ENCODE measurements around the gene SLC2A9. TPM values are rescaled to one million over a fixed set of nuclear protein-coding genes. Genes with fewer than 3 reads are reported as not detected.

Gene SLC2A9
- total RNA-seq, 1 donor from 2014 or later = not detected

GRCh38 chr4:9989918-9990635 lies 31.2 kb downstream of the SLC2A9 start:
- Mint-ChIP-seq H3K4me3 (ENCODE audit: unreplicated experiment) (no peak overlapping the region), H3K36me3 (ENCODE audit: unreplicated experiment) (no peaks in the 10 kb centered on the region), H3K4me1 (ENCODE audit: low read depth, unreplicated experiment) (no peaks in the 10 kb centered on the region), H3K27me3 (ENCODE audit: unreplicated experiment) (no peaks in the 10 kb centered on the region), H3K27ac (ENCODE audit: unreplicated experiment) (no peak overlapping the region), H3K9me3 (ENCODE audit: unreplicated experiment) (peaks cover 1% of the 10 kb centered on the region)
- TF ChIP-seq, protein P1, sequence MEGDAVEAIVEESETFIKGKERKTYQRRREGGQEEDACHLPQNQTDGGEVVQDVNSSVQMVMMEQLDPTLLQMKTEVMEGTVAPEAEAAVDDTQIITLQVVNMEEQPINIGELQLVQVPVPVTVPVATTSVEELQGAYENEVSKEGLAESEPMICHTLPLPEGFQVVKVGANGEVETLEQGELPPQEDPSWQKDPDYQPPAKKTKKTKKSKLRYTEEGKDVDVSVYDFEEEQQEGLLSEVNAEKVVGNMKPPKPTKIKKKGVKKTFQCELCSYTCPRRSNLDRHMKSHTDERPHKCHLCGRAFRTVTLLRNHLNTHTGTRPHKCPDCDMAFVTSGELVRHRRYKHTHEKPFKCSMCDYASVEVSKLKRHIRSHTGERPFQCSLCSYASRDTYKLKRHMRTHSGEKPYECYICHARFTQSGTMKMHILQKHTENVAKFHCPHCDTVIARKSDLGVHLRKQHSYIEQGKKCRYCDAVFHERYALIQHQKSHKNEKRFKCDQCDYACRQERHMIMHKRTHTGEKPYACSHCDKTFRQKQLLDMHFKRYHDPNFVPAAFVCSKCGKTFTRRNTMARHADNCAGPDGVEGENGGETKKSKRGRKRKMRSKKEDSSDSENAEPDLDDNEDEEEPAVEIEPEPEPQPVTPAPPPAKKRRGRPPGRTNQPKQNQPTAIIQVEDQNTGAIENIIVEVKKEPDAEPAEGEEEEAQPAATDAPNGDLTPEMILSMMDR (IDR thresholded peaks at IDR 0.05; ENCODE audit: partially characterized antibody, unreplicated experiment) = no peak
- DNase-seq = no peak

GRCh38 chr4:9988933-9989332 lies 32.4 kb downstream of the SLC2A9 start:
- TF ChIP-seq, protein P1 (IDR thresholded peaks at IDR 0.05; ENCODE audit: partially characterized antibody, unreplicated experiment) = no peak
- Mint-ChIP-seq H3K4me1 (ENCODE audit: low read depth, unreplicated experiment) (no peaks in the 10 kb centered on the region), H3K27me3 (ENCODE audit: unreplicated experiment) (peaks cover 2% of the 10 kb centered on the region), H3K27ac (ENCODE audit: unreplicated experiment) (no peak overlapping the region), H3K36me3 (ENCODE audit: unreplicated experiment) (no peaks in the 10 kb centered on the region), H3K9me3 (ENCODE audit: unreplicated experiment) (peaks cover 1% of the 10 kb centered on the region), H3K4me3 (ENCODE audit: unreplicated experiment) (no peak overlapping the region)
- DNase-seq = no peak

GRCh38 chr4:9988363-9988749 lies 32.9 kb downstream of the SLC2A9 start:
- Mint-ChIP-seq H3K4me3 (ENCODE audit: unreplicated experiment) (no peak overlapping the region), H3K27me3 (ENCODE audit: unreplicated experiment) (peaks cover 2% of the 10 kb centered on the region), H3K9me3 (ENCODE audit: unreplicated experiment) (peaks cover 1% of the 10 kb centered on the region), H3K4me1 (ENCODE audit: low read depth, unreplicated experiment) (no peaks in the 10 kb centered on the region), H3K36me3 (ENCODE audit: unreplicated experiment) (no peaks in the 10 kb centered on the region), H3K27ac (ENCODE audit: unreplicated experiment) (no peak overlapping the region)
- DNase-seq = no peak
- TF ChIP-seq, protein P1 (IDR thresholded peaks at IDR 0.05; ENCODE audit: partially characterized antibody, unreplicated experiment) = no peak

DNA sequence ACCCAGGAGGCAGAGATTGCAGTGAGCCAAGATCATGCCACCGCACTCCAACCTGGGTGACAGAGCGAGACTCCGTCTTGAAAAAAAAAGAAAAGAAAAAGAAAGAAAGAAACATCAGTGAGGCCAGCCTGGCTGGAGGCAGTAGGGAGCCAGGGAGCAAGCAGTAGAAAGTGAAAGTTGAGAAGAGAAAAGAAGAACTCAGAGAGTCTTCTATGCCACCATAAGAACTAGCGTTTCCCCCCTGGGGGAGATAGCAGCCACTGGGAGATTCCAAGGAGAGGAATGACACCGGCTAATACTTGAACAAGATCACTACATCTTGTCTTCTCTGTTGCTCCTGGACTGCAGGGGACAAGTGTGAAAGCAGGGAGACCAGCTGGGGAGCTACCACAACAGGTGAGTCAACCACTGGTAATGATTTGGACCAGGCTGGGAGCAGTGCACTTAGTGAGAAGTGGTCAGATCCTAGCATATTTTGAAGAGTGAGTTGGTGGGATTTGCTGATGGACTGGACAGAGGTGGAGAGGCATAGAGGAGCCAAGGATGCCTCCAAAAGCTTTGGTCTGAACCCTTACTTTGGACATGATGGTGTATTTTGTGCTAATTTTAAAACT lies 33.4 kb downstream of the SLC2A9 start:
- TF ChIP-seq, protein P1 (IDR thresholded peaks at IDR 0.05; ENCODE audit: partially characterized antibody, unreplicated experiment) = no peak
- no peak overlapping the region for H3K27ac Mint-ChIP-seq (ENCODE audit: unreplicated experiment)
- peaks cover 2% of the 10 kb centered on the region for H3K27me3 Mint-ChIP-seq (ENCODE audit: unreplicated experiment)
- no peaks in the 10 kb centered on the region for H3K4me1 Mint-ChIP-seq (ENCODE audit: low read depth, unreplicated experiment)
- no peak for DNase-seq
- H3K36me3 Mint-ChIP-seq (ENCODE audit: unreplicated experiment) = no peaks in the 10 kb centered on the region
- H3K4me3 Mint-ChIP-seq (ENCODE audit: unreplicated experiment) = no peak overlapping the region
- peaks cover 1% of the 10 kb centered on the region for H3K9me3 Mint-ChIP-seq (ENCODE audit: unreplicated experiment)

- DNase-seq = no peak
- H3K4me1 Mint-ChIP-seq (ENCODE audit: low read depth, unreplicated experiment) = no peaks in the 10 kb centered on the region
- H3K27me3 Mint-ChIP-seq (ENCODE audit: unreplicated experiment) = peaks cover 2% of the 10 kb centered on the region
- H3K4me3 Mint-ChIP-seq (ENCODE audit: unreplicated experiment) = no peak overlapping the region
- H3K36me3 Mint-ChIP-seq (ENCODE audit: unreplicated experiment) = no peaks in the 10 kb centered on the region
- TF ChIP-seq, protein P1 (IDR thresholded peaks at IDR 0.05; ENCODE audit: partially characterized antibody, unreplicated experiment) = no peak
- no peak overlapping the region for H3K27ac Mint-ChIP-seq (ENCODE audit: unreplicated experiment)
- H3K9me3 Mint-ChIP-seq (ENCODE audit: unreplicated experiment) = peaks cover 4% of the 10 kb centered on the region
These were observed 36.7 kb downstream of the SLC2A9 start for GRCh38 chr4:9984621-9985020.

All from glutamatergic neuron (in vitro differentiated cells).